Measurements from ENCODE around the gene SMPX.

Gene SMPX

DNA sequence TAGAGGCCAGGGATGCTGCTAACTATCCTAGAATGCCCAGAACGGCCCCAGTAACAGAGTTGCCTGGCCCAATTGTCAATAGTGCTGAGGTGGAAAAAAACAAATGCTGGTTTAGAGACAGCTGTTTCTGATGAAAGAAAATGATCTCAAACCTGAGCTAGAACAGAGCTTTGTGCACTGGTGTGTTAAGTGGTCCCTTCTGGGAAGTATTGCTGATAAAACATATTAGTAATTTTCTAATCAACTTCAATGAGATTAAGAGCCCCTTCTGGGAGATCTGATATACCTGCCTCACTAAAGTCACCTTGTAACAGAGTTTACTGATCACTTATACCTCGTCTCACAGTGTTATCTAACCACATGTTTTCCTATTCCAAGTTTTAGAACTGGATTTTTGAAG lies 42.1 kb downstream of the SMPX start:
- in situ Hi-C loops (cut with MboI; ENCODE audit: low sequenced_read_pairs) = no loop called here

DNA sequence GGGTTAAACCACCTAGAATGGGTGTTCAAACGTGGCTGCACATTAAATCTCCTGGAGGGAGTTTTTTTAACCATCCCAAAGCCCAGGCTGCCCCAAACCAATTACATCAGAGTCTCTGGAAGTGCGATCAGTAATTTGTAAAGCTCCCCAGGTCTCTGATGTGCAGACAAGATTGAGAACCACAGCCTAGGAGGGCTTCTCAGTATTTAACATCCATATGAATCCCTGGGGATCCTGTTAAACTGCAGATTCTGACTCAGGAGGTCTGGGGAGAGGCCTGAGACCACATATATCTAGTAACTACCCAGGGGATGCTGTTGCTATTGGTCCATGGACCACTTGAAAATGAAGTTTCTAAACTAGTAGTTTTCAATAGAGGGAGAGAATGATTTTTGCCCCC lies 42.6 kb downstream of the SMPX start:
- in situ Hi-C loops (cut with MboI; ENCODE audit: low sequenced_read_pairs) = no loop called here

DNA sequence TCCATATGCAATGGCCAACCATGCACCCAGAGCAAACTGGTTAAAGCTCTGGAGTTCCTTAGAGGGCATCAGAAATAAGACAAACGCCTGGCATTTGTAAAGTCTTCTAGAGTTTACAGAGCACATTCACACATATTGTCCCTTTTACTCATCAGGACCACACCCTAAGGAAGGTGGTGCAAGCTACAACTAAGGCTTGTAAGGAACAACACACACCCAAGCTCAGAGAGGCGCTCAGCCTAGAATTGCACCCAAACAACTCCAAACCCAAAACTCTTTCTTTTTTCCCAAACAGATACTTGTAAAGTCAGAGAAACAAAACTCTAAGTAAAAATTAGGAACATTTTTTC lies 46.1 kb downstream of the SMPX start:
- in situ Hi-C loops (cut with MboI; ENCODE audit: low sequenced_read_pairs) = no loop called here

DNA sequence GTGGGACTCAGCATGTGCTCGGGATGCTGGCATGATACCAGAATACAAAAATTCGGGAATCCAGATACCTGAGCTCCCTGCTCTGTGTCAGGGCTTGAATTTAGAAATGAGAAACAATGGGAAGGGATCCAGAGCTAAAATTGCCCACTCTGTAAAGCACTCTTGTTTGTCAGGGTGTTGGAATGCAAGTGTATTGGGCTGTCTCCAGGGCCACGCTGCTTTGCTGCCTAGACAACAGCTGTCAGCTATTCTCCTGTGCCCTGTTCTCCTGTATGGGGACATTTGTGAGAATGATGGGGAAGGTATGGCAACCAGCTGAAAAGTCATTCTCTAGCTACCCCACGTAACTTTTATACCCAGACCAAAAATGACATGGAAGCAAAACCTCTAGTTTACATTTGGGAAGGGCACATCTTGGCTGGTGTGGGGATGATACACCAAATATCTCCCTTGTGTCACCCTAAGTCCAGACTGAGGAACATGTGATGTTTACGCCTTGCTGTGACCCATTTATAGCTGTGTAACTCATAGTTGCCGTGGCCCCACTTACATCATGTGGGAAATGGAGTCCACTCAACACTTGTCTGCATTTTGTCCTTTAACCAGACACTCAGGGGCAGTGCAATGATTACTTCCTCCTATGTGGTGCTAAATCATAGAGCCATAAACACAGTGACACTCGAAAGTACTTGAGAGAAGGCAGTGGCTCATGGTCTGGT lies 46.6 kb downstream of the SMPX start:
- in situ Hi-C loops (cut with MboI; ENCODE audit: low sequenced_read_pairs) = no loop called here

DNA sequence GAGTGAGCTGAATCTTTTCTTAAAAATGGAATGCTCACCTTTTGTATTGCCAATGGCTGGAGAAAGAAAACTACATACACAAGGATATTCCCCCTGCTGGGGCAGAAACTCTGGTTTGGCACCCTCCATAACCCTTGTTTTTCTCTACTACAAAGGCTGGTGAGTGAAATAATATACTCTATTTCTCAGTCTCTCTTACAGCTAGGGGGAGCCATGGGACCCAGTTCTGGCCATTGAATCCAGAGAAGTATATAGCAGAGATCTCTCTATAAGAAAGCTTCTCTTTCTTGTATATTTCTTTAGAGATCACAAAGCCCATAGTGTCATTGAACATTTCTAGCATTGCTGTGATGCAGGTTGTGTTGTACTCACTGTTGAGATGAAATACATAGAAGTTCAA lies 49.8 kb downstream of the SMPX start:
- in situ Hi-C loops (cut with MboI; ENCODE audit: low sequenced_read_pairs) = no loop called here

DNA sequence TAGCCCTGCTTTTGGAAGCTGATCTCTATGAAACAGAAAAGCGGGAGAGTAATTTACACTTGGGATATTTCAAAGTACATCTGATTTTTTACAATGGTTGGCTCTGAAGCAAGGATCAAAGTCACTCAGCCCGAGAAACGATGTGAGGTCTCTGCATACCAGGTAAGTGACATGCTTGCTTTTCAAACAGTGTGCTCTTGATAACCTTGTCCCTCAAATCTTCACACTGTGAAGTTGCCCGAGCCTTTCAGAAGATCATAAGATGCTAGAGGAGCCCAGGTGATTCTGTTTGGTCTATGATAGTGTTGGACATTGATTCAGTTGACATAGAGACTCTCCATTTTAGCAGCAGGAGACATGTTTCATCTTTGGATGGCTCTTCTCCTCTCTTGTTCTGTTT lies 52.7 kb downstream of the SMPX start:
- in situ Hi-C loops (cut with MboI; ENCODE audit: low sequenced_read_pairs) = no loop called here

DNA sequence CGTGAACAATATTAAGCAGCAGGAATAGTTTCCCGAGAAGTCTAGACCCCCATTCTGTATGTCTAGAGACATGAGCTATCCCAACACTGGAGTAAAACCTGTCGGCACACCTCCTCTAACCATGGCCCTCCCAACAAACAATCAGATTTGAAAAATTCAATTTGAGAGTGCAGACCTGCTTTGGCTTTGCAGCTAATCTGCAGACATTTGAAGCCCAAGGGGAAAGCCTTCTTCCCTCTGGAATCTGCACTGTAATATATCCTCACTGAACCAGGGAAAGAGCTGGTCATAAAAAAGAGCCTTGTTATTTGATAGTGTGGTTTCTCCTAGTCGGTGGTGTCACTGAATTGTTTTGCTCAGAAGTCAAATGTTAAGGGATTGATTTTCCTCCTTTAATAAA lies 55.2 kb downstream of the SMPX start:
- in situ Hi-C loops (cut with MboI; ENCODE audit: low sequenced_read_pairs) = no loop called here

DNA sequence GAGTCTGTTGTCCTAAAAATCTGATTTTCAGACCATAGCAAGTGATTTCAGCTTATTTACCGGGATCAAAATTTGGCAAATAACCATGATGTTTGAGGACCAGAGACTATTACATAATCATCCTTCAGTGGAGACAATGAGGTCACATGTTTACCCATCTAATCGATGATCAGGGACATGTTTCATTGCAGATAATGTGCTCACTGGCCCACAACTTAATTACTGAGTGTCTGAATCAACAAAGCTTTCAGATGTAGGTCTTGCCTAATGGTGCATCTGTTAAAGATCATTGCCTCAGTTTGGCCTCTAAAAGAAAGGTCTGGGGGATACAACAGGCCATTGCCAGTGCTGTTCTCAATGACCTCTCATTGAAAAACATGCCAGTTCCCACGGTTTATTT lies 56.9 kb downstream of the SMPX start:
- in situ Hi-C loops (cut with MboI; ENCODE audit: low sequenced_read_pairs) = no loop called here

DNA sequence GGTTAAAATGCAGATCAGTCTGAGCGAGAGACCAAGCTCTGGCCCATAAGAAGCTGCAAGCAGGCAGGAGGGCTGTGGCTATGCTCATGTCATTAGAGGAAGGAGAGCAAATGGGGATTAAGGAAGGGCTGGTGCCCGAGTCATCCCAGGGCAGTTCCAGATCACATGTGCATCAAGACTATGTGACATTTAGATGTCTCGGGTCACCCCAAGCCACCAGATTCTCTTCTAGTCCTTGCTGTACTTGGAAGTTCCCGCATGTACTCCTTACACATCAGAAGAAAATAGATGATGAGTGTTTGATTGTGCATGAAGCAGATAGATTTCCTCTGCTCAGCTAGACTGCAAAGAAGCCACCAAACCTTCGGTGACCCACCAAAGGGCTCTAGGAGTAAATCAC lies 57.6 kb downstream of the SMPX start:
- in situ Hi-C loops (cut with MboI; ENCODE audit: low sequenced_read_pairs) = no loop called here

DNA sequence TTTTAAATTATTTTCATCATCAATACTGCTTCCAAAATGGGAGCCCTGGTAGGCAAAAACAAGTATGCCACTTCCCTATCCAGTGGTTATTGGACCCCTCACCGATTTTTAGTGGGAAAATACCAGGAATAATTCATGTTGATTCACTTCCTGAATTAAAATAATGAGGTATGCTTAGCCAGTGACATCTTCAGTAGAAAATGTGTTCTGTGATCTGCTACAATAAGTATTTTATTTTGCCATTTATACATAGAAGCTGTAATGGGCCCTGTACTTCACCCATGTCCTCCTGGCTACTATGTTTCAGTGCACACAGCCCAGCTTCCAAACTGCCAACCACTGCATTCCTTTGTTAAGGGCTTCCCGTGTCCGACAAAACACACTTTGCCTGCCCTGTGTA lies 58.8 kb downstream of the SMPX start:
- in situ Hi-C loops (cut with MboI; ENCODE audit: low sequenced_read_pairs) = no loop called here

DNA sequence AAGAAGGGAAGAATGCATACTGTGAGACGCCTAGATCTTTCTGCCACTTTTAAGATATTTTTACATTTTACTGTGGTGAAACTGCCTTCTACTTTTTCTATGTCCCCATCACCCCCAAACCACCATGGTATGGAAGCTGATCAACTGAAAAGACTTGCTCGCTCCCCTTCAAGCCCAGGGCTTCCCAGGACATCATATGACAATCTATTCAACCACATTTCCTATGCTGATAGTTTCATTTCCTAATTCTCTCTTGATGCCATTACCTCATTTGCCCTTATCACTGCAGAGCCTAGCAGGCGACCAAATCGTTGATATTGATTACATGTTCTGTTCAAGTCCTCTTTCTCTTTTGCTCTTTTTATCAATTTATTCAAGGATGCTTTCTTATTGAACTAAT lies 59.6 kb downstream of the SMPX start:
- in situ Hi-C loops (cut with MboI; ENCODE audit: low sequenced_read_pairs) = no loop called here

DNA sequence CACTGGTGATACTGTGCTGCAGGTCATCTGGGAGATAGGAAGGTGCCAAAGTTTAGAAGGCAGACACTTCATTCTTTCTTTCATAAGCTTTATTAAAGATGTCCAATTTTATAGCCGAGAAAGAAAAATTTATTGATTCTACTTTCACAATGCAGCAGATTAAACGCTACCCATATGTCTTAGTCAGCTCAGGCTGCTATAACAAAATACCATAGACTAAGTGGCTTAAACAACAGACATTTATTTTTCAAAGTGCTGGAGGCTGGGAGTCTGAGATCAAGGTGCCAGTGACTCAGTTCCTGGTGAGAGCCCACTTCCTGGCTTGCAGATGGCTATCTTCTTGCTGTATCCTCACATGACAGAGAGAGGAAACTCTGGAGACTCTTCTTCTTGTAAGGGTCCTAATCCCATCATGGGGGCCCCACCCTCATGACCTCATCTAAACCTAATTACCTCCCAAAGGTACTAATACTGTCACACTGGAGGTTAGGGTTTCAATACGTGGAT lies 66.4 kb downstream of the SMPX start:
- in situ Hi-C loops (cut with MboI; ENCODE audit: low sequenced_read_pairs) = no loop called here

DNA sequence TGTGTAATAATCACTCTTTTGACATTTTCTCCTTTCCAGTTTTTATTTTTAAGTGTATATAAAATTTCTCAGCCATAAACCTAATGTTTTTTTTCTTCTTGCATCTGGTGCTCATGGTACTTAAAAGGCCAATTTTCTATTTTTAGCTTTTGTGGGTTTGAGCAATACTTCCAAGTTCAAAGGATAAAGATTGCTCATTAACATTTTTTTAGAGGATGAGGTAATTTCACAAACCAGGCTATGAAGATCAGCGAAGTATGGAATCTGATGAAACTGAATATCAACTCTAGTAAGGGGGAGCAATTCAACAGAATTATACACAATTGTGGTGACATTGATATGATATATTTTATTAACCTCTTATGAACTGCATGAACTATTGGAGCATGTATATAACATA lies 74.0 kb downstream of the SMPX start:
- in situ Hi-C loops (cut with MboI; ENCODE audit: low sequenced_read_pairs) = no loop called here

DNA sequence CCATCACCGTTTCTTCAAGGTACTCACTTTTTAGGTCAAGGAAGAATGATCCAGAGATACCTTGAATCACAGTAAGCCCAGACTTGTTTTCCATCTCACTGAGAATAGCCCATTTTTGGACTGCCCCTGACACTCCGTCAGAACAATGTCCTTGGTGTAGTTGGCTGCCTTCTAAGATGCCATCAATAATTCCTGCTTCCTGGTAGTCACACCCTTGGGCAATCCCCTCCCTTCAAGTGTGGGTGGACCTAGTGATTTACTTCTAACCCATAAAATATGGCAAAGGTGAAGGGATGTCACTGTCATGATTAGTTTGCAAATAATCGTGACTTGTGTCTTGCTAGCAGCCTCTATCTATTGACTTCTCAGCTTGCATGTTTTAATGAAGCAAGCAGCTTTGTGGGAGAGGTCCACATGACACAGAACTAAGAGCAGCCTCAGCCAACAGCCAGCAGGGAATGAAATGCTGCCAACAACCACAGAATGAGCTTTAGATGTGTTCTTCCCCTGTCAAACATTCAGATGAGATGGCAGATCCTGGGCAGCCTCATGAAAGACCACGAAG lies 79.8 kb downstream of the SMPX start:
- in situ Hi-C loops (cut with MboI; ENCODE audit: low sequenced_read_pairs) = no loop called here

DNA sequence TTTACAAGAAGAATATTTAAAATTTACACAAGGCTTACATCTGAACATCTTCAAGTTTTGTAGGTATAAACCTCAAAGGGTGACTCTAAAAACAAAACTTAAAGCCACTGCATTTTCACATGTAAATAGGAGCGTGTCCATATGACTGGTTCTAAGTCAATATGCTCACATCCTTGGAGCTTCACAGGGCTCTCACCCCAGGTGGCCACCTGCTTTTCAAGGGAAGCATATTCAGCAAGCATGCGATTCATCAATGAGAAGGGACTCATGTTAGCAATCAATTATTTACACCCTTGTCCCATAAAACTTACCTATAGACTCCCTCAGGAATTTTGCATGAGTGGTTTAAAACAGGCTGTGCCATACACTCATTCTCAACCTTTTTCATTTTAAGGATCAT lies 82.0 kb downstream of the SMPX start:
- in situ Hi-C loops (cut with MboI; ENCODE audit: low sequenced_read_pairs) = no loop called here

DNA sequence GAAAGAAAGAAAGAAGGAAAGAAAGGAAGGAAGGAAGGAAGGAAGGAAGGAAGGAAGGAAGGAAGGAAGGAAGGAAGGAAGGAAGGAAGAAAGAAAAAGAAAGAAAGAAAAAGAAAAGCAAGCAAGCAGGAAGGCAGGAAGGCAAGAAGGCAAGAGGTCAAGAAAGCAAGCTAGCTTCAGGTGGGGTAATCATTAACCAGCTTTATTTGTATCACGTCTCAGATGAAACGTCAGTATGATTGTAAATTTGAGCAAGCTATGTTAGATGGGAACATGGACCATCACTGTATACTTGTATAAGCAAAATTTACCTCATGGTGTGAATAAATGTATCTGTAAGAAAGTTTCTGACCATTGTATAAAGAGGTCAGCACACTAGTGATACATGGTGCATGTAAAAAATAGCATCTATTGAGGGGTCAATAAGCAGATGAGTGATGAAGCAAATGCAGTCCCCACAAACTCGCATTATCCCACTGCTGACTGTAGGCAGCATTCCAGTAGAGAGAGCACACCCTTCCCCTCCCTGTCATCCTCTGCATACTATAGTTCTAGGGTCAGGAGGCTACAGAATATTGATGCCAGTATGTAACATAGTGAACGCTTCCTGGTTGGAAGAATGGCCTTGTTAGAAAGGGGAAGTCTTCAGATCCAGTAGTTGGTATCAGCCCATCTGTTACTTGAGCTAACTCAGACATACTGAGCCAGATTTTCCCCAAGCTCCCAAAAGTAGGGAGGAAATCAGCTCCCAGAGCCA lies 83.3 kb downstream of the SMPX start:
- in situ Hi-C loops (cut with MboI; ENCODE audit: low sequenced_read_pairs) = no loop called here

DNA sequence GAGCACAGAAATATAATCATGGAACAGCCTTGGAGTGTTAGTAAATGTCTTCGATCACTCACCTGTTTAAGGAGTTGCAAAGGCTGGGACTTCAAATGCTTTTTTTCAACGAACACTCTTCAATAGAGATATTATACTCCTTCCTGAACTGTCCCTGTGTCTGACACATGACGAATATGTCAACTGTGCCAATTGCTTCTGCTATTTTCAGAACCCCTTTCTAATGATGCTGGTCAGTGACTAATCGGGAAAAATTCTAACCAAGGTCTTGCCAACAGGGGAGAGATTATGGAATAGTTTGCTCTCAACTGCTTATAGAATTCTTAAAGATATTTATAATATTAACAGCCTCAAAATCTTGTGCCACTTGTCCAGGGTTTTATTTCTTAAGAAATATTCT lies 91.2 kb downstream of the SMPX start:
- in situ Hi-C loops (cut with MboI; ENCODE audit: low sequenced_read_pairs) = no loop called here

DNA sequence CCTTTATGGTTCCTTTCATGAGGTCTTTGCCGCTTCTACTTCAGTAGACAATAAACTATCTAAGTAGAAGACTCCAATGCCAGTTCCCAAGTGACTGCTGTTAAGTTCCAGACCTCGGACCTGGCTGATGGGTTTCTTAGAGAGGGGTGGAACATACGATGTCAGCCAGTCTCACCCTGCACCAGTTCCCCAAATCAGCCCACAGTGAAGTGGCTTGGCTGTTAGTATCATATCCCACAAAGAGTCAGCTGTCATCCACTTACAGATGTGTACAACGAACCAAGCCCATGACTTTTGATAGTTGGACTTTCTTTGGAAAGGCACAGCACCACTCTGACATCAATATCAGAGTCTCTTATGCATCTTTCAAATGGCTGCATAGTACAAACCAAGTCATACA lies 91.7 kb downstream of the SMPX start:
- in situ Hi-C loops (cut with MboI; ENCODE audit: low sequenced_read_pairs) = no loop called here

DNA sequence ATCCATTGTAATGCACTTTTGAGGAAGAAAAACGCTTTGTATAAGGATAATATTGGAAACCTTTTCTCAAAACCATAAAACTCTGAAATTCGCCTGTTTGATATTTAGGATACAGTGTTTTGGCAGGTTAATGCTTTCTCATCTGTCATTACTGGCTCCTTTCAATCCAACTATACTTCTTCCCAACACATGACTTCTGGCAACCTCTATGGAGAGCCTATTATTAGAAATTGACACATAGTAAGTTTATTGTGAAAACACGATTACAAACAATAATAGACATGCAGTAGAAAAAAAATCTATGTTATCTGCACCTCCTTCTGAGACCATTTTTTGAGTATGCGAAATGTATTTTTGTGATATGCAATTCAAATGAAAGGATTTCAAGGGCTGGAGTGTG lies 95.2 kb downstream of the SMPX start:
- in situ Hi-C loops (cut with MboI; ENCODE audit: low sequenced_read_pairs) = no loop called here

DNA sequence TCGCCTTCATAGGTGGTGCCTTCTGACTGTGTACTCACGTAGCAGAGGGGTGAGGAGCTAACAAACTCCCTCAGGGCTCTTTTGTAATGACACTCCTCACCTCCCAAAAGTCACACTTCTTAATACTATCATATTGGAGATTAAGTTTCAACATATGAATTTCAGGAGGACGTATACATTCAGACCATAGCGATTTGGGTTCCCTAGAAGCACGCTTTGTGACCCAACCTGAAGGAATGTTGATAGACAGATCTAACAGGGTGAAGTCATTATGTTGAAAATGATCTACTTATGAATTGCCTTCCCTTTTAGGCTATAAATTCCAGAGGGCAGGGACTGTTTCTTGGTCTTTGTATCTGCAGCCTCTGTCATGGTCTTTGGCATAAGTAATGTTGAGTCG lies 96.6 kb downstream of the SMPX start:
- in situ Hi-C loops (cut with MboI; ENCODE audit: low sequenced_read_pairs) = no loop called here

DNA sequence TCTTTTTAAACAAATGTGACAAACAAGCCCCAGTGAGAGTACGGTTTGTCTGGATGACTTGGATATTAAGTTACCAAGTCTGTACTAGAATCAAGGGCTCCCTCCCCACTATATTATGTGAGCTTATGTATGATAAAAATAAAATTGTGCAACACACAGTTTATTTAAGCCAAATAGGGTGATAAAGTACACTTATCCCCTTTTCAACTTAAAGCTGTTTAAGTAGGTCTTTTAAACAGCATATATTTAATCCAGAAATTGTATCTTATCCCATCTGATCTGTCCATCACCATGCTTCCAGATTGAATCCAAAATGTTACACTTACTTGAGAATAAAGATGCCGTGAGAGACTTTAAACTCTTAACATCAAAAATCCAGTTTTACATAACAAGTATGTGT lies 97.8 kb downstream of the SMPX start:
- in situ Hi-C loops (cut with MboI; ENCODE audit: low sequenced_read_pairs) = no loop called here

DNA sequence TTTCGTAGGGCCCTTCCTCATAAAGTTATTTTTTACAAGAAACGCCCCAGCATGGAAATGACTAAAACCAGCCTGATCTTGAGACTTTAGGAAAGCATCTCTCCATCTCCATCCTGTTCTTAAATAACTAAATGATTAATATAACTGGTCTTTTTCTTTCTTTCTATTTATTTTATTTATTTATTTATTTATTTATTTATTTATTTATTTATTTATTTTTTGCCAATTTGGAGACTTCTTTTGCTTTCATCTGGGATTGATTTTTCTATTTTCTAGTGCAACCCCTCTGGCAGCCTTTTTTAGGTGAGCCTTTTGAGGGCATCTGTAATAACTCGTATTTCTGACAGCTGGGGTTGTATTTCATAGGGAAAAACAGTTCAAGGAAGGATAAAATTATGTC lies 98.6 kb downstream of the SMPX start:
- in situ Hi-C loops (cut with MboI; ENCODE audit: low sequenced_read_pairs) = no loop called here

Data from hTERT RPE-1 (cell line).